ENCODE data around the gene ARHGEF1. TPM values are rescaled to one million over a fixed set of nuclear protein-coding genes. Genes with fewer than 3 reads are reported as not detected.

The ARHGEF1 gene
- total RNA-seq: 10 to 100 TPM; 57.1 to 65.6 TPM

- TF ChIP-seq CTCF (IDR thresholded peaks at IDR 0.05) (no peak), POLR2A (IDR thresholded peaks at IDR 0.05) (peak; percentile 17)
- H3K4me1 ChIP-seq (replicated peaks): peaks cover 4% of the 10 kb centered on the region
- intact Hi-C loops (cut with DNase I): no loop called here
- no peaks in the 10 kb centered on the region for H3K27me3 ChIP-seq (replicated peaks; ENCODE audit: insufficient read depth)
- H3K9me3 ChIP-seq: no peaks in the 10 kb centered on the region
- H3K4me3 ChIP-seq: peak within 1 kb of the TSS; percentile 78 to 92
- no peak for DNase-seq (ENCODE audit: low spot score)
- H3K27ac ChIP-seq: peak within 1 kb of the TSS; percentile 75 to 83
- H3K36me3 ChIP-seq: no peaks in the 10 kb centered on the region
- WGBS: 3% methylated on average over 59 of the region's 80 CpGs
Observed at GRCh38 chr19:41882568-41883462, at the start of gene ARHGEF1. ARHGEF1 (plus strand) TSS chr19:41883184; CDS start chr19:41888083, 4,899 bp downstream.

DNA sequence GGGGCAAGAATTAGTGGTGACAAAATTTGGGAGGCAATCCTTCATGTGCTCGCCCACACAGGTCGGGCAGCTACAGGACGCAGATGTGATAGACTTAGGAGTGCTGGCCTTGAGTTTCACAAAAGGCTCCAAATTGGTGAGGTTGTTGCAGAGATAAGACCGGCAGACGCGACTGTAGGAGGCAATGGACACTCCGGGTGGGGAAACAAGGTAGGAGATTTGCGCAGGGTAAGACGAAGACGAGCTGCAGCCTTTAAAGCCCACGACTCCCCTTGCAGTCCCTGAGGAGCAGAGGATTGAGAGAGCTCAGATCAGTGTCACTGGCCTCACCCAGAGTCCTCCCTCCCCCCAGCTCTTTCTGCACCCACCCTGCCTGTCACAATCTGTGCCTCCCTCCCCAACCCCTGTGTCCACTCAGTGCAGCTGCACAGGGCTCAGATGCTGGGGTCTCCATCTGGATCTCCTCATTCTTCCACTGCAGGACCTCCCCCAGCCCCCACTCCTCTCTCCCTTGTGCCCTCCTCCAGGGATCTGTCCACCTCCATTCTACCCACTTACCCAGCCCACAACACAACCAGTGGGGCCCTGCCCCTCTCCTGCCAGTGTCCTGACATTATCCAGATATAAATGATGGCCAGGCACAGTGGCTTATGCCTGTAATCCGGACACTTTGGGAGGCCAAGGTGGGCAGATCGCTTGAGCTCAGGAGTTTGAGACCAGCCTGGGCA lies 44.8 kb upstream of the ARHGEF1 start:
- Histone ChIP-seq H3K36me3 (no peaks in the 10 kb centered on the region), H3K27me3 (replicated peaks; ENCODE audit: insufficient read depth) (peaks cover 3% of the 10 kb centered on the region), H3K27ac (no peak overlapping the region), H3K9me3 (no peaks in the 10 kb centered on the region), H3K4me3 (no peak overlapping the region), H3K4me1 (replicated peaks) (no peaks in the 10 kb centered on the region)
- TF ChIP-seq POLR2AphosphoS5 (IDR thresholded peaks at IDR 0.05) (no peak), POLR2A (IDR thresholded peaks at IDR 0.05) (no peak), CTCF (IDR thresholded peaks at IDR 0.05) (no peak)
- intact Hi-C loops (cut with DNase I): no loop called here
- 62% methylated on average over 13 of the region's 13 CpGs for WGBS
- DNase-seq (ENCODE audit: low spot score): no peak

DNA sequence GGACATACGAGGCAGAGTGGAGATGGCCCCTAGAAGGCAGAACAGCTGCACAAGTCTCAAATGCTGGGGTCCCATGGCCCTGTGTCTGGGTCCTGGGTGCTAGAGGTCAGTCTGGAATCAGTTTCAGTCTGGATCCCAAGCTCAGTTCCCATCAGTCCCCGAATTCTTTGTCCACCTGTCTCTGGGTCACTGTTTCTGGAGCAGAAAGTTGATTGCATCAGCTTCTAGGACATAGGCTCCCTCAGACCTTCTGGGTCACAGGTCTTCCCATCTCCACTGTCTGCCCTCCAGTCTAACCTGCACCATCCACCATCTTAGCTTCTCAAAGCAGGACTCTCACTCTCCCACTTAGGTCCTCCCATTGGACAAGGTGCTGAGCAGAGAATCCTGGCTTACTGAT lies 43.8 kb upstream of the ARHGEF1 start:
- peaks cover 3% of the 10 kb centered on the region for H3K27me3 ChIP-seq (replicated peaks; ENCODE audit: insufficient read depth)
- H3K4me1 ChIP-seq (replicated peaks): no peaks in the 10 kb centered on the region
- intact Hi-C loops (cut with DNase I): no loop called here

GRCh38 chr19:41843371-41843770 lies 39.6 kb upstream of the ARHGEF1 start:
- Histone ChIP-seq H3K36me3 (no peaks in the 10 kb centered on the region), H3K27me3 (replicated peaks; ENCODE audit: insufficient read depth) (peaks cover 3% of the 10 kb centered on the region), H3K9me3 (no peaks in the 10 kb centered on the region), H3K27ac (no peak overlapping the region), H3K4me1 (replicated peaks) (no peaks in the 10 kb centered on the region), H3K4me3 (no peak overlapping the region)
- TF ChIP-seq CTCF (IDR thresholded peaks at IDR 0.05) (no peak), POLR2AphosphoS5 (IDR thresholded peaks at IDR 0.05) (no peak), POLR2A (IDR thresholded peaks at IDR 0.05) (no peak)
- intact Hi-C loops (cut with DNase I): no loop called here
- WGBS: 65% methylated on average over 7 of the region's 7 CpGs
- no peak for DNase-seq (ENCODE audit: low spot score)

More for the DNA sequence above, 43.8 kb upstream of the ARHGEF1 start:
- Histone ChIP-seq H3K9me3 (no peaks in the 10 kb centered on the region), H3K27ac (no peak overlapping the region), H3K4me3 (no peak overlapping the region), H3K36me3 (no peaks in the 10 kb centered on the region)
- WGBS: 61% methylated on average over 2 of the region's 2 CpGs
- DNase-seq (ENCODE audit: low spot score): no peak
- TF ChIP-seq CTCF (IDR thresholded peaks at IDR 0.05) (no peak), POLR2AphosphoS5 (IDR thresholded peaks at IDR 0.05) (no peak), POLR2A (IDR thresholded peaks at IDR 0.05) (no peak)

Data from prostate gland (tissue), 2 donors.